AG09319 (cell line): Measurements from ENCODE around the gene SIGLEC1.

Experiments
- DNase-seq: peaks from one replicate; pipeline ENCODE4 v3.0.0-alpha.2; 2010; ENCODE audit warnings: low read depth; ENCODE audit errors: extremely low read depth
- CTCF ChIP-seq: IDR thresholded peaks from 2 replicates; pipeline ENCODE4 v1.5.1; 2011; ENCODE audit warnings: low read depth, mild to moderate bottlenecking, inconsistent platforms, low read length, moderate library complexity

SIGLEC1 gene

DNA sequence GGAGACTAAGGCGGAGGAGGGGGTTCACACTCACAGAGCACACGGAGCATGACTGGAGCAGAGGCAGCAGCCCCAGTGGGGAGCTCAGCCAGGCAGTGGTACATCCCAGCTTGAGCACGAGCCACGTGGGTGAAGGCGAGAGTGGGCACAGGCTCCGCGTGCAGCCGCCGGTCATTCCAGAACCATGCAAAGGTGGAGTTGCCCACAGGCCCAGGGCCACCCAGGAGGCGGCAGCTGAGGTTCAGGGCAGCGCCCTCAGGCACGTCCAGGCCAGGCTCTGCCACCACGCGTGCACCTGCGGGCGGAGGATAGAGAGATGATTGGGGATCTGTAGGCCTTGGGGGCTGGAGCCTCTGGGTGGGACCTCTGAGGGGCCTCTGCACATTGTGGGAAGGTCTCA lies 21.1 kb downstream of the SIGLEC1 start:
- TF ChIP-seq CTCF = no peak
- DNase-seq = no peak

DNA sequence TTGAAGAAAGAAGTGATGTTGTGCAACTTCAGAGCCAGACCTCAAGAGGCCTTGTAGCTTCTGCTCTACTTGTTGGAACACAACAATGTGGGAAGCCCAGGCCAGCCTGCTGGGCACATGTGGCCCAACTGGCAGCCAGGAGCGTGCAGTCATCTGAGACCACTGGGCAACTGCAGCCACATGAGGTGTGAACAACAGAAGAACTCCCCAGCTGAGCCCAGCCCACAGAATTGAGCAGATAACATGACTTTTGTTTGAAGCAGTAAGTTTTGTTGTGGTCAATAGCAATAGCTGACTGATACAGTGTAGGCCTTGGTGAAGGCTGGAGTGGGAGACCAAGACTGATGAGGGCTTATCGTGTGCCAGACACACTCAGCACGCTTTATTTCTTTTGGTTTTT lies 22.0 kb downstream of the SIGLEC1 start:
- no peak for TF ChIP-seq CTCF
- DNase-seq = no peak

- TF ChIP-seq CTCF = no peak
- DNase-seq = no peak
These were observed 22.4 kb downstream of the SIGLEC1 start for GRCh38 chr20:3689978-3690377.

DNA sequence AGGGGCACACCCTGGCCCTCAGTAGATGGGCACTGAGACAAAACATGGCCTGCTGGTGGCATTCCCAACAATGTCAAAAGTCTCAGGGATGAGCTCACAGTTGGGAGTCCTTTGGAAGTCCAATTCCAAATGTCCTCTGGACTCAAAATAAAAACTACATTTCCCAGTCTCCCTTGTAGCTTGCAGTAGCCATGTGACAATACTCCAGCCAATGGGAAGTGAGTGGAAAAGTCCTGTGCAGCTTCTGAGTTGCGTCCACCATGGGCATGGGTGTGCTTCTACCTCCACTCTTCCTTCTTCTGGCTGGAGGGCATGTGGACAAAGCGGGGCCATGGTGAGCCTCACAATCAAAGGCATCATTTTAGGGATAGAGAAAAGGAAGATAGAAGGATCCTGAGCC lies 24.7 kb downstream of the SIGLEC1 start:
- TF ChIP-seq CTCF = no peak

GRCh38 chr20:3686867-3687321 lies 25.5 kb downstream of the SIGLEC1 start:
- peak; percentile 27 for TF ChIP-seq CTCF
- peak; percentile 86 for DNase-seq

More for the DNA sequence above, 24.7 kb downstream of the SIGLEC1 start:
- DNase-seq = no peak

GRCh38 chr20:3686421-3686820 lies 26.0 kb downstream of the SIGLEC1 start:
- no peak for TF ChIP-seq CTCF
- no peak for DNase-seq

GRCh38 chr20:3685341-3685740 lies 27.1 kb downstream of the SIGLEC1 start:
- no peak for DNase-seq
- TF ChIP-seq CTCF = no peak
